GM12874 (cell line): ENCODE data around the gene GAS5.

ENCODE experiments used
- TF ChIP-seq, protein P1 (sequence below): IDR thresholded peaks from 2 replicates; pipeline ENCODE4 v1.5.1; 2011; ENCODE audit warnings: low read depth, mild to moderate bottlenecking, control low read depth, low read length, moderate library complexity; ENCODE audit not compliant: insufficient read depth

GAS5 gene

DNA sequence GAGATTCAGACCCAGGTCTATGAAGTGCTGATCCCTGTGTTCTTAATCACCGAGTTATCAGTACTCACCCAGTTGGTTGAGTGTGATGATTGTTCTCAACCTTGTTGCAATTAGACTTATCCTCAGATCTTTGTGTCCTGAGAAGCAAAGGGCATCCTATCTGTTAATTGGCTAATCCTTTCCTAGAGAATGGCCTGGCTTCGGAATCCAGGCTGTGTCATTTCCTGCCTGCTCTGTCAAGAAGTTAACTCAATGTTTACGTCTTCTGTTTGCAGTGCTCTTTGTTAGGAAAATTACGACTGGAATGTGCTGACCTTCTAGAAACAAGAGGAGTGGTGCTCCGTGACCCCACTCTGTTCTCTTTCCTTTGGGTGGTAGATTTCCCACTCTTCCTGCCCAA, 14.7 kb downstream of the GAS5 start:
- TF ChIP-seq, protein P1, sequence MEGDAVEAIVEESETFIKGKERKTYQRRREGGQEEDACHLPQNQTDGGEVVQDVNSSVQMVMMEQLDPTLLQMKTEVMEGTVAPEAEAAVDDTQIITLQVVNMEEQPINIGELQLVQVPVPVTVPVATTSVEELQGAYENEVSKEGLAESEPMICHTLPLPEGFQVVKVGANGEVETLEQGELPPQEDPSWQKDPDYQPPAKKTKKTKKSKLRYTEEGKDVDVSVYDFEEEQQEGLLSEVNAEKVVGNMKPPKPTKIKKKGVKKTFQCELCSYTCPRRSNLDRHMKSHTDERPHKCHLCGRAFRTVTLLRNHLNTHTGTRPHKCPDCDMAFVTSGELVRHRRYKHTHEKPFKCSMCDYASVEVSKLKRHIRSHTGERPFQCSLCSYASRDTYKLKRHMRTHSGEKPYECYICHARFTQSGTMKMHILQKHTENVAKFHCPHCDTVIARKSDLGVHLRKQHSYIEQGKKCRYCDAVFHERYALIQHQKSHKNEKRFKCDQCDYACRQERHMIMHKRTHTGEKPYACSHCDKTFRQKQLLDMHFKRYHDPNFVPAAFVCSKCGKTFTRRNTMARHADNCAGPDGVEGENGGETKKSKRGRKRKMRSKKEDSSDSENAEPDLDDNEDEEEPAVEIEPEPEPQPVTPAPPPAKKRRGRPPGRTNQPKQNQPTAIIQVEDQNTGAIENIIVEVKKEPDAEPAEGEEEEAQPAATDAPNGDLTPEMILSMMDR = no peak

DNA sequence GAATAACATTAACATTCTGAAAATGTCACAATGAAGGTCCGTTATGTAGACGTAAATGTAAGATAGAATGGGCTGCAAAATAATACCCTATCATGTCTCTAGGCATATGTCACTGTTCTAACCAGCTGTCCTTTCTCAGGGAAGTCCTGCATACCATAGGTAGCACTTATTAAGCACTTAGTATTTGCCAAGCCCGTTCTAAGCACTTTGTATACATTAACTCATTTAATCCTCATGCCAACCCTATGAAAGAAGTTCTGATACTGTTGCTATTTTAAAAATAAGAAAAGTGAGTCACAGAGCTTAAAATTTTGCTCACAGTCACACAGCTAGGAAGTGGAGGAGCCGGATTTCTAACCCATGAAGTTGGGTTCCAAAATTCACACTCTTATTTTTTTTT, 15.7 kb downstream of the GAS5 start:
- TF ChIP-seq, protein P1 = no peak

DNA sequence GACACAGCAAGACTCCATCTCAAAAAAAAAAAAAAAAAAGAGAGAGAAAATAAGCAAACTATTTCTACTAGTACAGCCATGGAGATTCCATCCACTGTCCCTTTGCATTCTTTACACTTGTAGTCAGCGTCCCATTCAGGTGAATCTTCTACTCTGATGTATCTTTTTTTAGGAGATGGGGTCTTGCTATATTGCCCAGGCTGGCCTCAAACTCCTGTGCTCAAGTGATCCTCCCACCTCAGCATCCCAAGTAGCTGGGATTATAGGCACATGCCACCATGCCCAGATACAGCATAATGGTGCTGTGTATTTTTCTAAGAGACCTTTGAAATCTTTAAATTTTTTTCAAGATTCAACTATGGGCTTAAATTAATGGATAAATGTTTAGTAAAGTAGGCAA, 35.0 kb downstream of the GAS5 start:
- TF ChIP-seq, protein P1 = no peak

DNA sequence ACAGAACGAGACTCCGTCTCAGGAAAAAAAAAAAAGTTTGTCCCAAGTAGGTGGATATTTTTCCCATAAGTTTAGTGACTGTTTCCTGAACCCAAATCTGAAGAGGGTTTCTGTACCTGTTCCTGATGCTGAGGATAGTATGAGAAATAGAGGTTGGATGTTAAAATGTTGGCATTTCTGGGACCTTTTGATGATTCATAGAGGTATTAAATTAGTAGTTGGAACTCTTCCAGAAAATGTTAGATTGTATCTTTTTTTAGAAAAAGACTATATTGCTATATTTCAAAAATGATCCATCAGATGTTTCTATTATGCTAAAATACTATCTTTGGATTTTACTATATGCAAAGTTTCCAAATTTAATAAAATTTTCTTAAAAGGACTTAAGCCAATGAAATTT, 40.2 kb downstream of the GAS5 start:
- TF ChIP-seq, protein P1 = no peak

DNA sequence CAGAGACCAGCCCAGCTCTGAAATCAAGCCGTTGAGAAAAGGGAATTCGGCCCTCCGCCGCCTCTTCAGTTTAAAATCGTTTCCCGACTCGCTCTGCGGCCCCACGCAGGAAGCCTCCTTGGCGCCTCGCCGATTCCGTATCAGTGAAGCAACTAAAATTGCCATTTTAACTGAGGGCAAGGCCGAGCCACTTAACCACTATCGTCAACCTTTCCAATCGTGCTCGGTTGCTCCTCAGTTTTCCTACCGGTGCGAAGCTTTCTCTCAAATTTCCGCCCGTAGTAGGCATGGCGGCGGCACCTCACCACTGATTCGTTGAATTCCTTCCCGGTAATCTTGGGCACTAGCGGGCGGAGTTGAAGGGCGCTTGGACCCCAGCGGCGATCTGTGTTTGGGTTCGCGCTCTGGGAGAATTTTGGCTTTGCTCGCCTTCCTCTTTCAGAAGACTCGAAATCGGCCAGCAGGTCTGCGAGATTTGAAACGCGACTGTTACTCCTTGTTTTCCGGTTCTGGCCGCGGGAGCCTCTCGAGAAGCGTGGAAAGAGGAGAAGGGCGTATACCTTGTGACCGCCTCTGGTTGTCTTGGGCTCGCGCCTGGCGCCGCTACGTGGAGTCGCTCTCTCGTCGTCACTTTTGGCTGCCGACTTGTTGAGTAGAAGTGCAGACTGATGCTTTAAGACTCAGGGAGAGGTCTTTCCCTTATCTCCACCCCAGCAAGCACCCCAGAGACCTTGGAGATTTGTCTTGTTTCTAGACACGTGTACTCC, 43.3 kb downstream of the GAS5 start, which contains the start of the genes CENPL and DARS2:
Gene CENPL (minus strand): TSS at position 569 of the 767 bp plus-strand sequence. CDS start 13,584 bp downstream, outside the sequence.
Gene DARS2 (plus strand): TSS at position 359 of the 767 bp plus-strand sequence. CDS start 557 bp downstream, outside the sequence.
- TF ChIP-seq, protein P1 = no peak

DNA sequence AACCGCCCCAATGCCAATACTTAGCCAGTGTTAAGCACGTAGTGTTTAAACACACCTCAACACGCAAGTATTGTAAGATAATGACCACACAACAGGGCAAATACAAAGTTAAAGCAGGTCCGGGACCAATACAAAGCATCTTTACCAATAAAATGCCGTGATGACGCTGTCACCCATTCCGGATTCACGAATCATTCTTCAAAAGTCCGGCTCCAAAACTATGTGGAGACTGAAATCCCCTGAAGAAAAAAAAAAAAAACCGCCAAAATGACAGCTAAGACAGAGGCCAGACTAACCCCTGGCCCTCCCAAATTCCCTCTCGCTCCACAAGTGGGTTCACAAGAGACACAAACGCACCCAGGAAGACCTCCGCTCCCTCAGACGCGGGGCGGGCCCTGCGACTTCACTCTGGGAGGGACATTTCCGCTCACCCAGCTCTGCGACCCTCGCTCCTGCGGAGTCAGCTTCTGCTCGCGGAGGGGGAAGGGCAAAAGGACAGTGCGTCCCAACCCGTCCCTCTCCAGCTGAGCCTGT, 43.9 kb downstream of the GAS5 start:
- TF ChIP-seq, protein P1 = no peak

DNA sequence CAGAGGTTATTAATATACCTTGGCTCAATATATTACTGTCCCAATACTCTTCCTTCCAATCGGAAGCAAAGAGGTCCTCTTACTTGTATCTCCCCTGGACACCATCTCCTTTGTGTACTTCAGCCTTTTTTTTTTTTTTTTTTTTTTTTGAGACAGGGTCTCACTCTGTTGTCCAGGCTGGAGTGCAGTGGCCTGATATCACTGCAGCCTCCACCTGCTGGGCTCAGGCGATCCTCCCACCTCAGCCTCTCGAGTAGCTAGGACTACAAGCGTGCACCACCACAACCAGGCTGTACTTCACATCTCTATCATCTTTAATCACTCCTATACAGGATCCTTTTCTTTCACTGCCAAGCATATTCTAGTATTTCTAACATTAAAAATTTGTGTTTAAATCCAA, 46.1 kb downstream of the GAS5 start:
- TF ChIP-seq, protein P1 = no peak
